T-helper 1 cell treated with Interleukin-12 subunit alpha and Interleukin-12 subunit beta and Interleukin-4 antibody, amounts not matched to agents 30 ng/mL and 1 ng/mL, for 36 hours (primary cell): ENCODE data around the gene COX19. TPM values are rescaled to one million over a fixed set of nuclear protein-coding genes. Genes with fewer than 3 reads are reported as not detected.

Source experiments
- intact Hi-C: fragments of 100-400 bp; cut with micrococcal nuclease; formaldehyde crosslinking; loops from one replicate; pipeline ENCODE4 v1.15.1; 2024
- total RNA-seq: library from RNA; stranded (reverse); gene quantifications from 2 replicates; pipeline ENCODE4 v1.2.3, GENCODE V29; 2022

COX19 gene
- total RNA-seq, 1 donor from 2014 or later, result 18.9 TPM

GRCh38 chr7:931871-932650, 43.3 kb downstream of the COX19 start:
- intact Hi-C loops, result no loop called here

GRCh38 chr7:930975-931758, 44.2 kb downstream of the COX19 start:
- intact Hi-C loops, result no loop called here

- intact Hi-C loops, result no loop called here
Measured at GRCh38 chr7:929311-929711, 46.0 kb downstream of the COX19 start.

- intact Hi-C loops, result no loop called here
Measured at GRCh38 chr7:927031-927671, 48.2 kb downstream of the COX19 start.

- intact Hi-C loops, result no loop called here
Measured at GRCh38 chr7:926061-927030, 49.0 kb downstream of the COX19 start.

- intact Hi-C loops, result no loop called here
Measured at GRCh38 chr7:925601-926000, 49.7 kb downstream of the COX19 start.

- intact Hi-C loops, result loop anchor here (5.0 kb wide), 1 partner anchor 118 kb away; the partner anchor contains the start of gene GPR146
Measured at GRCh38 chr7:924541-925231, 50.7 kb downstream of the COX19 start.

GRCh38 chr7:924042-924441, 51.3 kb downstream of the COX19 start:
- intact Hi-C loops, result loop anchor here (5.0 kb wide), 1 partner anchor 118 kb away; the partner anchor contains the start of gene GPR146

GRCh38 chr7:923108-924041, 52.0 kb downstream of the COX19 start:
- intact Hi-C loops, result loop anchor here (1.0 to 5.0 kb wide), 9 partner anchors 13 to 319 kb away; partner anchors contain the start of genes ADAP1, COX19, GET4 and GPR146

GRCh38 chr7:922334-923107, 52.8 kb downstream of the COX19 start:
- intact Hi-C loops, result loop anchor here (1.0 to 5.0 kb wide), 9 partner anchors 14 to 318 kb away; partner anchors contain the start of genes ADAP1, COX19, GET4 and GPR146

GRCh38 chr7:921581-922333, 53.6 kb downstream of the COX19 start:
- intact Hi-C loops, result loop anchor here (2.0 to 5.0 kb wide), 5 partner anchors 15 to 121 kb away; partner anchors contain the start of genes ADAP1 and GPR146

- intact Hi-C loops, result loop anchor here (5.0 kb wide), 1 partner anchor 121 kb away; the partner anchor contains the start of gene GPR146
Measured at GRCh38 chr7:921071-921461, 54.3 kb downstream of the COX19 start.

- intact Hi-C loops, result loop anchor here (5.0 kb wide), 1 partner anchor 122 kb away; the partner anchor contains the start of gene GPR146
Measured at GRCh38 chr7:920351-921070, 54.8 kb downstream of the COX19 start.

- intact Hi-C loops, result loop anchor here (5.0 kb wide), 1 partner anchor 122 kb away; the partner anchor contains the start of gene GPR146
Measured at GRCh38 chr7:919924-920341, 55.4 kb downstream of the COX19 start.

- intact Hi-C loops, result no loop called here
Measured at GRCh38 chr7:919114-919442, 56.3 kb downstream of the COX19 start.

- intact Hi-C loops, result no loop called here
Measured at GRCh38 chr7:918441-919113, 56.8 kb downstream of the COX19 start.
